HG03159 (cell line): ENCODE measurements around the gene CT83.

Experiments used
- ATAC-seq: cut with Tn5 transposase; IDR thresholded peaks from one replicate; pipeline ENCODE4 v1.9.1; 2021; ENCODE audit warnings: mild to moderate bottlenecking, moderate library complexity; ENCODE audit not compliant: unreplicated experiment

CT83 gene, protein sequence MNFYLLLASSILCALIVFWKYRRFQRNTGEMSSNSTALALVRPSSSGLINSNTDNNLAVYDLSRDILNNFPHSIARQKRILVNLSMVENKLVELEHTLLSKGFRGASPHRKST

DNA sequence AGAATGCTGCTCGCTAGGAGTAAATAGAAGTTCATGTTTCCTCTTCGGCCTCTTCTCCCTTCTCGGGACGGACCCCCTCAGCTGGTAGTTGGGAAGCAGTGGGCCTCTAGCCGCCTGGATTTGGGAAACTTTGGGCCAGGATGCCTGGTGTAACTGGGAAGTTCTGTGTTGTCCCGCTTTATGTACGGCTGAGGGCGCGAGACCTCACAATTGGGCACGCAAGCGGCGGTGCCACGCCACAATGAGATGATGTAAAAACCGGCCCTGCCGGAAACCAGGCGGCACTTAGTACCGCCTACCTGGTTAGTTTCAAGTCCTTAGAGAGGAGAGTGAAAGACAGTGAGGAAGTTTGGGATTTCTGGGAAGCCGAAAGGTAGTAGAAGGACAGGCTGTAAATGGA lies at the start of gene CT83:
CT83 (minus strand) TSS at position 155 of the 400 bp plus-strand sequence; CDS start at position 35, 120 bp downstream.
- ATAC-seq: no peak

DNA sequence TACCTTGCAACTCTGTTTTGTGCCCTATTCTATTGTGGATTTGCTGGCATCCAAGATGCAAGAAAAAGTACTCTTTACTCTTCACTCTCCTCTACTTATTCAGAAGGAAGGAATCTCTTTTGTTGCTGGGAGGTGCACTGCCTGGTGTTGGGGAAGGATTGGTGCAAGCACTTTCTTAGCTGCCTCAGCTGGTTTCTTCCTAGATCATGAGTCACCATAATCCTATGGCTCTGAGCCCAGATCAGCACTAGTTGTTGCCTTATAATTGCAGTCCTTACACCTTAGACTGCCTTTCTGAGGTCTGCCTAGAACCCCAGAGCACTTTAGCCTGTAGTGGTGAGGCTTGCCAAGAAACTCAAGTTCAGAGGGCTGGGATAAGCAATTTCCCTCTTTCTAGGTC lies 37.0 kb upstream of the CT83 start:
- ATAC-seq: no peak

DNA sequence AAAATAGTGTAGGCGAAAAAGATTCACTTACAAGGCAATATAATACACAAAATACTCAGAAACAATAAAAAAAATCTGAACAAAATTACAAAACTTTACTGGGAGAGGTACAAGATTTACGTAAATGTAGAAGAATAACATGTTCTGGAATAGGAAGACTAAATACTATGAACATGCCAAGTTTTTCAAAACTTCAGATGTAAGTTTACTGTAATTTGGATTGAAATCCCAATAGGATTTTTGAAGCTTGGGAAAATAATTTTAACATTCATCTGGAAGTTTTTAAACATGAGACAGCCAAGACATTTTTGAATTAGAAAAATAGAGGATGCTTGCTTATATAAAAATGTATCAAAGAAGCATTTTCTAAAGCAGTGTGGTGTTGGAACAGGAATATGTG lies 30.5 kb upstream of the CT83 start:
- ATAC-seq: no peak

DNA sequence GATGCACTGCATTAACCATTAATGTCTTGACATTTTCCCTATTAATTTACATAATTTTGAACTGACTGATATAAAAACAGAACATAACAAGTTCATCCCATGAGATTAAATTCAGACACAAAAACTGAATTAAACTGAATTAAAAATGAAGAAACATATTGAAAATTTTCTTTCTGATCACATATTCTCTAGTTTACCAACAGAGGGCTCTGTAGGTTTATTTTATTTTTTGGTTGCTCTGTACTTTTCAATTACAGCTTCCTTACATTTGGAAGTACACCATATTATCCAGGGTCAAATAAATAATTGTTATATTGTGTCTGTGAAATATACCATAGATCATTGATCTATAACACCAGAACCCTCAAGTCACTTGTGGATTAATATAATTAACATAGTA lies 27.3 kb upstream of the CT83 start:
- no peak for ATAC-seq

DNA sequence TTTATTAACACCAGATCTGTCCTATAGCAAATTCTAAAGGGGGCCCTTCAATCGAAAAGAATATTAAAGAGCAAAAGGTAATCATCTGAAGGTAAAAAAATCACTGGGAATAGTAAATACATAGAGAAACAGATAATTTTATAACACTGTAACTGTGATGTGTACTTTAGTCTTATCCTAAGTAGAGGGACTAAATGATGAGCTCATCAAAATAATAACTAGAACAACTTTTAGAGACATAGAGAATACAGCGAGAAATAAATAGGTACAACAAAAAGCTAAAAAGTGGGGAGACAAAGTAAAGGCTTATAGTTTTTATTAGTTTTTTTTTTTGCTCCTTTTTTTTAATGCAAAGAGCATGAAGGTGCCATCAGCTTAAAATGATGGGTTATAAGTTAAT lies 17.3 kb upstream of the CT83 start:
- ATAC-seq: no peak

DNA sequence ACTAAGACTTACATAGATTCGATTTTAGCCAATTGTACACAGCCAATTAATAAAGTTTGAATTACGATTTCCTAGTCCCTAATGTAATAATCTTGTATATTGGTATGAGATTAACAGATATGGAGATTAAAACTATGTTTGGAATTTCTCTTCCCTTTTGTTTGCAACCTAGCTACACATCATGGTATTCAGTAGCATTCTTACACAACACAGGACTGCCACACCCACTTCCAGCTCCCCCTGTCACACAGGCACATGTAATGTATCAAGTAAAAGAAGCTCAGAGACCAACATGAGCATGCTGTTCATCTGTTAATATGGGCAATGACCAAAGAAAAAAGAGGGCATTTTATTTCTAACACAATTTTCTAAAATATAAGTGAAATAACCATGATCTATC lies 13.6 kb downstream of the CT83 start:
- ATAC-seq: no peak

DNA sequence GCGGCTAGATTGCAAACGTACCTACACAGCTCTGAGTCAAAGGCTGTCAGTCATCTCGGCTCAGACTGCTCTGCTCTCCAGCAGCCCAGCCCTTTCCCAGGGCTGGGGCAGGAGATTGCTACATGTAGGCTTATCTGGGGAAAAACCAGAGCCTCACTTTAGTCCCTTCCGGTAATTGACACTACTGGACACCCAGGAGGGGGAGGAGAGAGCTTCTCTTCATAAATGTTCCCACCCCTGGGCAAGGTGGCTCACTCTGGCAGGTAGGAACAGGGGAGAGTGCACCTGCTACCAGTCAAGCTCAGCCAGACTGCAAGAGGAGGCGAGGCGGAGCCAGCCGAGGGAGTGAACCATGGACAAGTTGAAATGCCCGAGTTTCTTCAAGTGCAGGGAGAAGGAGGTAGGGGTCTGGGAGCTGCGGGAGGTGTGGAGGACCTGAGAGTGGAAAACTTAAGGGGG lies 26.4 kb downstream of the CT83 start, which contains the start of gene SLC6A14:
SLC6A14 (plus strand) TSS at position 249 of the 459 bp plus-strand sequence; CDS start at position 353, 104 bp downstream.
- ATAC-seq: no peak

DNA sequence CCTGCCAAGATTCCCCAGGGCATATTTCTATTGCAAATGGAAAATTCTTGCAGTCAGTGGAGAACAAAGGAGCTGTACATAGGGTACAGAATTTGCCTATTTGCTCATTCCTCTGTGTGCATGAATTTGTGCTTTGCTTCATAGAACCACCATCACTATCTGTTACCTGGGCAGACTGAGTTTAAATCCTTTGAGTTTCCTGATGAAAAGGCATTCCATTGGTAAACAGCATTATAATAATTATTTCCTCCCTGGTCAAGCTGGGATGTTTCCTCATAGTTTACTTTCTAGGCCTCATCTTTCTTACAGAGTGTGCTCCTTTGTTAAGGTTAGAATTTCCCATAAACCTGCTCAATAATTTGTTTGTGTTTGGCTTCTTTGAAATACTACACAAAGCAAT lies 27.2 kb downstream of the CT83 start:
- ATAC-seq: no peak

DNA sequence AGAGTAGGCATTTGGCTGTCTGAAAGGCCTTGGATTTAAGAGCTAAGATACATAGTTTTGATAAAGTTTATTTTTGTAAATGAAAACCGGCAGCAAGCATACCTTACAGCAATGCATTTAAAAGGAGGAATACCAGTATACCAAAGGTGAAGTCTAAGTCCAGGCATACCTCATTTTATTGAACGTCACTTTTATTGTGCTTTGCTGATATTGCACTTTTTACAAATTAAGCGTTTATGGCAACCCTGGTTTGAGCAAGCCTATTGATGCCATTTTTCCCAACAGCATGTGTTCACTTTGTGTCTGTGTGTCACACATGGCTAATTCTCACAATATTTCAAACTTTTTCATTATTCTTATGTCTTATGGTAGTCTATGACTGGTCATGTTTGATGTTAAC lies 34.8 kb downstream of the CT83 start:
- ATAC-seq: no peak

DNA sequence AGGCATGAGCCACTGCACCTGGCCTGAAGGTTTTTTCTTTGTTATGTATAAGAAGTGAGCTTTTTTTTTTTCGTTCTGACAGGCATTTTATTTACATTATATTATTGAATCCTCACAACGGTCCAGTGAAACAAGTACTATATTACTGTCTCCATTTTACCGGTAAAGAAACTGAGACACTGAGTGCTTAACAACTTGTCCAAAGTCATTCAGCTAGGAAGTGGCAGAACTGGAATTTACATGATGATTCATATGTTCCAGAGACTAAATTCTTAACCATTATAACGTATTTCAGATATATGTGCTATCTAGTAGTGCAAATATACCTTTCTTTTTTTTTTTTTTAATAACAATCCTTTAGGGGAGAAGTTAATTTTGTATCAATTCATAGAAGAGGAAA lies 44.8 kb downstream of the CT83 start:
- no peak for ATAC-seq

DNA sequence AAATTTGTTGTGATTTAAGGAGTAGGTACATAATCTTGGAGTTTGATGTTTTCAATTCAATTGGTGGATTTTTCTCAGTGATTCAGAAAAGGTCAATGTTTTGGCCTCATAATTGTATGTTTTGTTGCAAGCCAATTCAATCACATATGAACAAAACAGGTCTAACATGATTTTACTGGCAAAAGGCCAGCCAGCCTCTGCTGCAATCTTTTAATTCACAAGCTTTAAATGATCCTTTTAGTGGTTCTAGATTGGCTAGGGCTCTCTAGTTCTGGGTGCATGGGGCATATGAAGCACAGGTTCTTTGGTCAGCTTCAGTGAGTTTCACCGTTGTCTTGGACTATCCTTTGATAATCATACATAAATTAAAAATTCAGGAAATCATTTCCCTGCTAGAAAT lies 45.6 kb downstream of the CT83 start:
- no peak for ATAC-seq

DNA sequence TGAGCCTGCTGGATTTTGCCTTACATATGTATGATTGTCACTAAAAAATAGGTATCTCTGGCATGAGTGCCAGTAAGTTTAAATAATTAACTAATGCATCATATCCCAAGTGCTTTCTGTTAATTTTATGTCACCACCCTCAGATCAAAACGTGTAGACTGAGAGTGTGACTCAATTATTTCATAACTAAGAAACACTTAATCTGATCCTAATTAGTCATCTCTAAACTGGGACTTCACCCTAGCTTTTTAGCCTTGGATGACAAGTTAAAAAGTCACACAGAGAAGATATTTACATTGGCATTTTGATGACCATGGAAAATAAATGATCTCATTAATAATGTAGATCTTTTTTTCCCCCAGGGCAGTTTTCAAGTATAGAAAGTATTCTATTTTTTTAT lies 49.5 kb downstream of the CT83 start:
- no peak for ATAC-seq
